ENCODE measurements around the gene CDYL.

Gene CDYL

DNA sequence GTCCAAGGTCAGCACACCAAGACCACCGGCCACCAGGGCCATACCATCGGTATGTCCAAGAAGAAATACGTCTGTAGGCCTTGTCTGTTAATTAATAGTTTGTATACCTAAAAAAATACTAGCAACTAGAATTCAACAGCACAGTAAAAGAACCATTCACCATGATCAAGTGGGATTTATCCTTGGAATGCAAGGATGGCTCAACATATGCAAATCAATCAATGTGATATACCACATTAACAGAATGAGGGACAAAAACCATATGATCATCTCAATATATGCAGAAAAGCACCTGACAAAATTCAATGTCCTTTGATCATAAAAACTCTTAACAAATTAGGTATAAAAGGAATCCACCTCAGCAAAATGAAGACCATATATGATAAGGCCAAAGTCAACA, 203.2 kb downstream of the CDYL start:
- no peak overlapping the region for H3K9ac ChIP-seq
- no peaks in the 10 kb centered on the region for H3K36me3 ChIP-seq (ENCODE audit: insufficient read depth)
- H3K4me2 ChIP-seq: no peak overlapping the region
- H3K27me3 ChIP-seq (ENCODE audit: insufficient read depth, low read depth): no peaks in the 10 kb centered on the region
- no peaks in the 10 kb centered on the region for H3K79me2 ChIP-seq (ENCODE audit: insufficient read depth, low read depth)
- no peak overlapping the region for H2AFZ ChIP-seq (ENCODE audit: low read depth)
- H3K27ac ChIP-seq: no peak overlapping the region
- TF ChIP-seq, protein P1, sequence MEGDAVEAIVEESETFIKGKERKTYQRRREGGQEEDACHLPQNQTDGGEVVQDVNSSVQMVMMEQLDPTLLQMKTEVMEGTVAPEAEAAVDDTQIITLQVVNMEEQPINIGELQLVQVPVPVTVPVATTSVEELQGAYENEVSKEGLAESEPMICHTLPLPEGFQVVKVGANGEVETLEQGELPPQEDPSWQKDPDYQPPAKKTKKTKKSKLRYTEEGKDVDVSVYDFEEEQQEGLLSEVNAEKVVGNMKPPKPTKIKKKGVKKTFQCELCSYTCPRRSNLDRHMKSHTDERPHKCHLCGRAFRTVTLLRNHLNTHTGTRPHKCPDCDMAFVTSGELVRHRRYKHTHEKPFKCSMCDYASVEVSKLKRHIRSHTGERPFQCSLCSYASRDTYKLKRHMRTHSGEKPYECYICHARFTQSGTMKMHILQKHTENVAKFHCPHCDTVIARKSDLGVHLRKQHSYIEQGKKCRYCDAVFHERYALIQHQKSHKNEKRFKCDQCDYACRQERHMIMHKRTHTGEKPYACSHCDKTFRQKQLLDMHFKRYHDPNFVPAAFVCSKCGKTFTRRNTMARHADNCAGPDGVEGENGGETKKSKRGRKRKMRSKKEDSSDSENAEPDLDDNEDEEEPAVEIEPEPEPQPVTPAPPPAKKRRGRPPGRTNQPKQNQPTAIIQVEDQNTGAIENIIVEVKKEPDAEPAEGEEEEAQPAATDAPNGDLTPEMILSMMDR (conservative IDR thresholded peaks at IDR 0.05; ENCODE audit: low read depth, low read length): no peak
- no peak overlapping the region for H3K4me3 ChIP-seq (IDR thresholded peaks at IDR 0.05; ENCODE audit: insufficient read depth, low read depth, low read length)
- no peaks in the 10 kb centered on the region for H3K4me1 ChIP-seq (ENCODE audit: low read depth, poor library complexity, severe bottlenecking)
- no peaks in the 10 kb centered on the region for H4K20me1 ChIP-seq (ENCODE audit: insufficient read depth)

DNA sequence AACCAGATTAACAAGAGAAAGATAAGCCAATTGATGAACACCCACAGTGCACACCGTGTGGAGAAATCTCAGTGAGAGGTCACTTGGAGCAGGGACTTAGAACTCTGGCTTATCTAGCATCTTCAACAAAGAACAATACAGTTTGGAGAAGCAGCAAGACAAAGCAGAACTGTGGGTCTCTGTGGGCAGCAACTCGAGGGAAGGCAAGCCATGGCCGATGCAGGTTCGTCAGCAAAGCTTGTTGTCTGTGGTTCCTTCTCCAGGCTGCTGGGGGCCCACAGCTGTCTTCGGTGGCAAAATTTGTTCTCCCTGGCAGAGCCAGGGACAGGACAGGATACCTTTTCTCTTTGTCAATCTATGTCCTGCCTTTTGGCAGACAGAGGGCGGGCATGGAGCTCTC, 205.6 kb downstream of the CDYL start:
- no peak overlapping the region for H3K4me3 ChIP-seq (IDR thresholded peaks at IDR 0.05; ENCODE audit: insufficient read depth, low read depth, low read length)
- no peaks in the 10 kb centered on the region for H3K36me3 ChIP-seq (ENCODE audit: insufficient read depth)
- H3K4me1 ChIP-seq (ENCODE audit: low read depth, poor library complexity, severe bottlenecking): no peaks in the 10 kb centered on the region
- no peaks in the 10 kb centered on the region for H3K27me3 ChIP-seq (ENCODE audit: insufficient read depth, low read depth)
- TF ChIP-seq, protein P1 (conservative IDR thresholded peaks at IDR 0.05; ENCODE audit: low read depth, low read length): no peak
- H2AFZ ChIP-seq (ENCODE audit: low read depth): no peak overlapping the region
- H3K79me2 ChIP-seq (ENCODE audit: insufficient read depth, low read depth): no peaks in the 10 kb centered on the region
- H3K4me2 ChIP-seq: no peak overlapping the region
- H4K20me1 ChIP-seq (ENCODE audit: insufficient read depth): no peaks in the 10 kb centered on the region
- no peak overlapping the region for H3K9ac ChIP-seq
- H3K27ac ChIP-seq: no peak overlapping the region

DNA sequence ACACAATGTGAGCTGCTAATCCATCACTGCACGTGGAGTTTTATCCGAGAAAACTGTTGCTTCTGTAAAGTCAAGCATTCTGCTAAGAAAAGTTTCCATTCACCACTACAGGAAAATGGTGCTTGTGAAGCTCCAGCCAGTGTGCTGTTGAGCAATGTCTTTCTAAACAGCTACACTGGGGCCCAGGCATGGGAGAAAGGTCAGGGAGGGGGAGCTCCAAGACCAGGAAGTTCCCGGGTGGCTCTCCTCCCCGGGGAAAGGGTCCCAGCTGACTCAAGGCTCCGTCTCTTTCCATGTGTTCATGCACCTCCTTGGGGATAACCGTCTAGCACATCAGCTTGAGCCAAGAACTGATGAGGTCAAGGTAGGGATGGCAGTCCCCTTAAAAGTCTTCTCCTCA, 207.1 kb downstream of the CDYL start:
- no peaks in the 10 kb centered on the region for H3K27me3 ChIP-seq (ENCODE audit: insufficient read depth, low read depth)
- H3K79me2 ChIP-seq (ENCODE audit: insufficient read depth, low read depth): no peaks in the 10 kb centered on the region
- H3K4me3 ChIP-seq (IDR thresholded peaks at IDR 0.05; ENCODE audit: insufficient read depth, low read depth, low read length): no peak overlapping the region
- no peak overlapping the region for H3K9ac ChIP-seq
- H2AFZ ChIP-seq (ENCODE audit: low read depth): no peak overlapping the region
- no peak overlapping the region for H3K27ac ChIP-seq
- no peak overlapping the region for H3K4me2 ChIP-seq
- TF ChIP-seq, protein P1 (conservative IDR thresholded peaks at IDR 0.05; ENCODE audit: low read depth, low read length): no peak
- H3K4me1 ChIP-seq (ENCODE audit: low read depth, poor library complexity, severe bottlenecking): peaks cover 10% of the 10 kb centered on the region
- no peaks in the 10 kb centered on the region for H4K20me1 ChIP-seq (ENCODE audit: insufficient read depth)
- H3K36me3 ChIP-seq (ENCODE audit: insufficient read depth): no peaks in the 10 kb centered on the region

DNA sequence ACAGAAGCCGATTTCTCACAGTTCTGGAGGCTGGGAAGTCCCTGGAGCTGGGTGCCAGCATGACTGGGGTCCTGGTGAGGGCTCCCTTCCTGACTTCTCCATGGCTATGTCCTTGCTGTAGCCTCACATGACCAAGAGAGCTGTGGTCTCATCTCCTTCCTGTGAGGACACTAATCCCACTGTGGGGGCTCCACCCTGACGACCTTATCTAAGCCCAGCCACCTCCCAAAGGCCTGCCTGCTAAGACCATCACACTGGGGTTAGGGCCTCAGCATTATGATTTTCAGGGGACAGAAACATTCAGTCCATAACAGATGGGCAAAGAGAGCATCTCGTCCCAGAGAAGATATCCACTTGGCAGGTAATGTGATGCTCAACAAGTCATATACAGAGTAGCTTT, 210.8 kb downstream of the CDYL start:
- Histone ChIP-seq H4K20me1 (ENCODE audit: insufficient read depth) (no peaks in the 10 kb centered on the region), H2AFZ (ENCODE audit: low read depth) (no peak overlapping the region), H3K27me3 (ENCODE audit: insufficient read depth, low read depth) (no peaks in the 10 kb centered on the region), H3K4me1 (ENCODE audit: low read depth, poor library complexity, severe bottlenecking) (peaks cover 10% of the 10 kb centered on the region), H3K4me2 (no peak overlapping the region), H3K9ac (no peak overlapping the region), H3K79me2 (ENCODE audit: insufficient read depth, low read depth) (no peaks in the 10 kb centered on the region), H3K36me3 (ENCODE audit: insufficient read depth) (no peaks in the 10 kb centered on the region), H3K4me3 (IDR thresholded peaks at IDR 0.05; ENCODE audit: insufficient read depth, low read depth, low read length) (no peak overlapping the region), H3K27ac (no peak overlapping the region)
- TF ChIP-seq, protein P1 (conservative IDR thresholded peaks at IDR 0.05; ENCODE audit: low read depth, low read length): no peak
